Stimulated activated naive CD4-positive, alpha-beta T cell (primary cell): ENCODE results near the gene CTLA4.

Experiments
- DNase-seq, 6 experiments: peaks; one replicate each; lab custom pipeline; 2025; lab: John Stamatoyannopoulos, UW

The CTLA4 gene

DNA sequence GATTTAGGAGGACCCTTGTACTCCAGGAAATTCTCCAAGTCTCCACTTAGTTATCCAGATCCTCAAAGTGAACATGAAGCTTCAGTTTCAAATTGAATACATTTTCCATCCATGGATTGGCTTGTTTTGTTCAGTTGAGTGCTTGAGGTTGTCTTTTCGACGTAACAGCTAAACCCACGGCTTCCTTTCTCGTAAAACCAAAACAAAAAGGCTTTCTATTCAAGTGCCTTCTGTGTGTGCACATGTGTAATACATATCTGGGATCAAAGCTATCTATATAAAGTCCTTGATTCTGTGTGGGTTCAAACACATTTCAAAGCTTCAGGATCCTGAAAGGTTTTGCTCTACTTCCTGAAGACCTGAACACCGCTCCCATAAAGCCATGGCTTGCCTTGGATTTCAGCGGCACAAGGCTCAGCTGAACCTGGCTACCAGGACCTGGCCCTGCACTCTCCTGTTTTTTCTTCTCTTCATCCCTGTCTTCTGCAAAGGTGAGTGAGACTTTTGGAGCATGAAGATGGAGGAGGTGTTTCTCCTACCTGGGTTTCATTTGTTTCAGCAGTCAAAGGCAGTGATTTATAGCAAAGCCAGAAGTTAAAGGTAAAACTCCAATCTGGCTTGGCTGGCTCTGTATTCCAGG lies at the start of gene CTLA4:
CTLA4 (plus strand) TSS at position 211 of the 640 bp plus-strand sequence; CDS start at position 383, 172 bp downstream.
- DNase-seq: peak in 3 of 6 experiments; percentile 65 to 74 (median 72)

DNA sequence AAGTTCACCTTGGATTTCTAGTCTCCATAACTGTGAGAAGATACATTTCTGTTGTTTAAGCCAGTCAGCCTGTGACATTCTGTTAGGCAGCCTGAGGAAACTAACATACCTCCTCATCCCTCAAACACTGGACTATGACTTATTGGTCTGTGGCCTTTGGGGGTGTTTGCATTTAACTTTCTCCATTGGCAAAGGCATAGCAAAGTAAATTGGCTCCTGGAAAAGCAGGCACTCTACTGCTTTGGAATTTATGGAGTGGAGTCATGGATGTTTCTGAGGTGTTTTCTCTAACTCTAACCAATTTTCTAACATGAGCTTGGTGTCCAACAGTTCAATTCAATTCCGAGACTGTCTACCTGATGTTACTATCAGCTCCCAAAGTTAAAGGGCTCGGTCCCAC lies 48.9 kb upstream of the CTLA4 start:
- DNase-seq: no peak

GRCh38 chr2:203819434-203820133 lies 48.0 kb upstream of the CTLA4 start:
- DNase-seq: no peak

DNA sequence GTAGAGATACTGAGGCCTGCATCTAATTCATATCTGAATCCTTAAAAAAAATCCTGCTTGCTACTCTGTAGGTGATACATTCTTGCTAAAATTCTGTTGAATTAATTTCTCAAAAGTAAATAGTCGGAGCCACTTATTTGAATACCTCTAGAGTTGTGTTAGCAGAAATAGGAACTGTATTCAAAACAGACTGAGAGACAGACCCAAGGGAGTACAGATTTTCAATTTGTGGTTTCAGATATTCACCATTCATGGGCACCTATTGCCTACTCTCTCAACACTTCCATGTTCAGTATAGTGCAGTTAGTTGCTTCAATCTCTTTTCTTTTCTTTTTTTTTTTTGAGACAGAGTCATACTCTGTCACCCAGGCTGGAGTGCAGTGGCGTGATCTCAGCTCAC lies 46.6 kb upstream of the CTLA4 start:
- DNase-seq: no peak

DNA sequence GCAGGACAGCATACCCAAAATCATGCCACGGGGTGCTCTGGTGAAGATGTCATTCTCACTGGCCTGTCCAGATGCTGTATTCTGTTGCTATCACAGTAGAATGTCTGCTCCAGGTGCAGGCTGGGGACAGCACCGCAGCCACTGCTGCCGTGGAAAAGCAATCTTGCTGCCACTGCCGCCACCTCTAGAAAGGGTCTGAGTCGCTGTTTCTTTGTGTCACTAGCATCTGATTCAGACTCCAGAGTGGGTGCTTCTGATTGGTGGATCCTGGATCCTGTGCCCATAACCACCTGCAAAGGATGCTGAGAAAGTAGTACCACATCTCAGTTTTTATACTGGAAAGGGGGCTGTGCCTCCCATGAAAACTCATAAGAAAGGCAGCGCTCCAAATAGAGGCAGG lies 45.3 kb upstream of the CTLA4 start:
- no peak for DNase-seq

DNA sequence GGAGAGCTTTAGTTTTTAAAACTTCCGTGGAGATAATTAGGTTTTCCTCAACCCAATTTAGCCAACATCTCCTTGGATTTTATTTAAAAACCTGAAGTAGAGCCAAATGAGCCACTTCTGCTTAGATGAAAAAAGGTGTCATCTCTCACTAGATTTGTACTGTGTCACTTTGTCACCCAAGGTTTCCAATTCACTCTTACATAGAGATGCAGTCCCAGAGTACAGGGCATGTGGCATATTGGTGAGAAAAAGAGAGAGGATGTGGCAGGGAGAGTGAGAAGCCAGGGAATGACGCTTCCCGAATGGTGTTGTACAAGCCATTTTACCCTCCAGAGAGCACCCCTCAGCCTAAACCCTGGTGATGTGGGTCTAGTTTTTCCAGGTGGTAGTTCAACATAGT lies 44.4 kb upstream of the CTLA4 start:
- DNase-seq: no peak

DNA sequence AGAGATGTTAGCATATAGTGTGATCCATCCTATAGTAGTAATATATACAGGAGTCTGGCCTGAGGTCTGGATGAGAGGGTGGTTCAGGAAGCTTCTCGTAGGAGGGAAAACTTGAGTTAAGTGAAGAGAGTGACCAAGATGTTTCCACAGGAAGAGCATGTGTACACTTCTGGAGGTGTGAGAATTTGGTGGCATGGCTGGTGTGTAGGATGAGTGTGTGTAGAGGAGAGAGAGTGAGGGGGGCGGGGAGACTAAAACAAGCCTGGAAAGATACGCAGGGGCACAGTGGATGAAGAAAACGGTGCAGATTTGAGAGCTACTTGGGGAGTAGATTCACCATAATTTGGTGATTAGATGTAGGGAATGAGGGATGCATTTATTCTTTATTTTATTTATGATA lies 43.5 kb upstream of the CTLA4 start:
- no peak for DNase-seq

DNA sequence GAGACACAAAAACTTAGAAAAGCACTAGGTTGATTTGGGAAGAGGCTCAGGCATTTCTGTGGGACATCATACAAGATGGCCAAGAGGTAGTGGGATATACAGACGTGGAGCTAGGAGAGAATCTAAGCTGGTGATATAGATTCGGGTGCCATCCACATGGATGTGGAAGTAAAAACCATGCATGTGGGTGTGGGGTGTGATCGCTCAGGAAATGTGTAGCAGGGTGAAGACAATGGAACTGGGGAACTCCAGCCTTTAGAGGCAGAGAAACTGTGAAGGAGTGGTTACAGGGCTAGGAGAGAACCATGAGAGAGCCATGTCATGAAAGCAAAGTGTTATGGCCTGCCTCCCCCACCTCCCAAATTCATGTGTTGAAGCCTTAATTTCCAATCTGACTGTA lies 43.0 kb upstream of the CTLA4 start:
- no peak for DNase-seq

- DNase-seq: no peak
Measured at GRCh38 chr2:203826704-203827103, 40.9 kb upstream of the CTLA4 start.

- no peak for DNase-seq
Measured at GRCh38 chr2:203830304-203831055, 37.1 kb upstream of the CTLA4 start.

GRCh38 chr2:203835420-203835819 lies 32.2 kb upstream of the CTLA4 start:
- DNase-seq: no peak

GRCh38 chr2:203835892-203836800 lies 31.4 kb upstream of the CTLA4 start:
- DNase-seq: no peak

- DNase-seq: no peak
Measured at GRCh38 chr2:203840655-203841205, 26.8 kb upstream of the CTLA4 start.

GRCh38 chr2:203841654-203842053 lies 25.9 kb upstream of the CTLA4 start:
- no peak for DNase-seq

DNA sequence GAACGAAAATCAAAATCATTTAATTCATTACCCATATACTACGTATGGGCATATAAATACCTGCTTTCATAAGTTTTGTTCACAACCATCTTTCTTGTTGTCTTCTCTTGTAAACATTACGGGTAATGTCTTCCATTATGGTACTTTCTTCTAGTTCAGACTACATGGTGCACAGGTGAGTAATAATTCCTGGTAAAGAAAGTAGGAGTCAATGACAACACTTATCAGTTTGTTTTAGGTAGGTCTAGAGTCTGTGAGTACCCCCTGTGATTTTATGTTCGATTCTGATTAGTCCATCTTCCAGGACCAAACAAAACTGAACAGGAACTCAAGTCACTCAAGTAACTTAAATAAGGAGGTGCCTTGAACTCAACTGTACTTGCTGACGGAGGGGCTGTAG lies 25.2 kb upstream of the CTLA4 start:
- no peak for DNase-seq

GRCh38 chr2:203846490-203847105 lies 21.0 kb upstream of the CTLA4 start:
- DNase-seq: no peak

GRCh38 chr2:203849010-203849409 lies 18.6 kb upstream of the CTLA4 start:
- no peak for DNase-seq

GRCh38 chr2:203852760-203853159 lies 14.8 kb upstream of the CTLA4 start:
- DNase-seq: no peak

DNA sequence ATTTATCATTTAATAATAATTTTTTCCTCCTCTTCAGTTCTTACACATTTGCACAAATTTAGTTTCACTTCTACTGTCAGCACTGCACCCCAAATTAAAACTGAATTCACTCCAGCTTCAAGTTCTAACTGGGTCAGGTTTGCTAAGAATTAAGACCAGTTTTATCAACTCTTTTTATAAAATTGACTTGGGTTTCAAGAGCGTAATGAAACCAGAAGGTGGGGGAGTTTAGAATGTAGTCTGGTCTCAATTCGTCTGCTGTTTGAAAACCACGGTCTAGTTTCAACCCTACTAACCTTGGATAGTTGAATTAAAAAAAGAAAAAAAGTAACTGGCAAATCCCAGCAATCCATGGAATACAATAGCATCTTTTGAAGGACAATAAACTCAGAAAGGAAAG lies 14.3 kb upstream of the CTLA4 start:
- no peak for DNase-seq

GRCh38 chr2:203853722-203854121 lies 13.8 kb upstream of the CTLA4 start:
- DNase-seq: no peak

GRCh38 chr2:203855274-203855673 lies 12.3 kb upstream of the CTLA4 start:
- no peak for DNase-seq
